K562 (cell line): ENCODE results near the gene CSPG5. TPM values are rescaled to one million over a fixed set of nuclear protein-coding genes. Genes with fewer than 3 reads are reported as not detected.

Experiments used
- CBFA2T2 ChIP-seq: fragments of 450-650 bp; conservative IDR thresholded peaks from 2 replicates; pipeline ENCODE4 v1.6.1; 2017; ENCODE audit warnings: mild to moderate bottlenecking
- CCNT2 ChIP-seq: IDR thresholded peaks from 2 replicates; pipeline ENCODE4 v1.6.1; 2011; ENCODE audit warnings: borderline replicate concordance, low read depth, mild to moderate bottlenecking, moderate library complexity, mixed read lengths, low read length; ENCODE audit not compliant: insufficient read length; ENCODE audit errors: extremely low read depth
- ELK3 ChIP-seq: fragments of 450-650 bp; formaldehyde crosslinking; IDR thresholded peaks from 2 replicates; pipeline ENCODE4 v1.4.0; 2020; ENCODE audit warnings: mild to moderate bottlenecking
- HDAC8 ChIP-seq: fragments of 450-650 bp; IDR thresholded peaks from 2 replicates; pipeline ENCODE4 v1.6.1; 2016; ENCODE audit warnings: mild to moderate bottlenecking, missing genetic modification characterization, moderate library complexity, missing compliant biosample characterization
- HNRNPL ChIP-seq: fragments of 200-400 bp; formaldehyde crosslinking; IDR thresholded peaks from 2 replicates; pipeline ENCODE4 v1.6.1; 2017; ENCODE audit warnings: low read depth, mild to moderate bottlenecking, low read length
- JUNB ChIP-seq: fragments of 450-650 bp; formaldehyde crosslinking; conservative IDR thresholded peaks from 2 replicates; pipeline ENCODE4 v1.4.0; 2020; ENCODE audit warnings: mild to moderate bottlenecking
- MTA2 ChIP-seq: fragments of 450-650 bp; IDR thresholded peaks from 2 replicates; pipeline ENCODE4 v1.6.1; 2016; ENCODE audit warnings: low read depth
- NFIC ChIP-seq: fragments of 450-650 bp; IDR thresholded peaks from 2 replicates; pipeline ENCODE4 v1.6.1; 2017; ENCODE audit warnings: mild to moderate bottlenecking, inconsistent platforms
- PBX2 ChIP-seq, 2 experiments: IDR thresholded peaks in 1 of 2; conservative IDR thresholded peaks in 1 of 2; 2 replicates each; pipeline ENCODE4 v1.6.1; 2016; ENCODE audit warnings: low read depth in 2 of 2, mild to moderate bottlenecking in 1 of 2, missing compliant biosample characterization in 1 of 2, missing genetic modification characterization in 1 of 2, moderate library complexity in 1 of 2
- SIN3A ChIP-seq, 2 experiments: fragments of 150-350 bp in 1 of 2; IDR thresholded peaks; 2 replicates each; pipeline ENCODE4 v1.6.1; 2011 to 2016; ENCODE audit warnings: borderline replicate concordance in 2 of 2, low read depth in 2 of 2, low read length in 2 of 2, mild to moderate bottlenecking in 2 of 2, moderate library complexity in 2 of 2; ENCODE audit not compliant: control insufficient read depth in 1 of 2
- SIX5 ChIP-seq, 2 experiments: IDR thresholded peaks; 2 replicates each; pipeline ENCODE4 v1.6.1; 2011; ENCODE audit warnings: low read length in 2 of 2, borderline replicate concordance in 1 of 2, low read depth in 1 of 2, mild to moderate bottlenecking in 1 of 2, moderate library complexity in 1 of 2; ENCODE audit not compliant: insufficient read depth in 1 of 2
- ZBTB40 ChIP-seq, 2 experiments: fragments of 450-650 bp in 1 of 2; sonication (generic) in 1 of 2; formaldehyde crosslinking in 1 of 2; IDR thresholded peaks; 2 replicates each; pipeline versions ENCODE4 v1.7.1 to v1.9.0; 2016 to 2022; ENCODE audit warnings: inconsistent platforms in 1 of 2, mild to moderate bottlenecking in 1 of 2, missing genetic modification reagents in 1 of 2
- polyA plus RNA-seq, 8 experiments: library from polyadenylated mRNA; depleted of rRNA in 4 of 8; stranded (reverse) in 5 of 8; unstranded in 3 of 8; fragments of >200 nt; fragmentation: Nextera tagmentation in 2 of 8; fragmentation: Illumina TruSeq in 1 of 8; extraction: Ambion mirVana in 2 of 8; extraction: Trizol in 1 of 8; gene quantifications; 2 replicates each; pipeline versions ENCODE4 v1.2.1 to v1.2.3, GENCODE V29; 2011 to 2014; ENCODE audit warnings: inconsistent platforms in 1 of 8, missing spikeins in 1 of 8
- total RNA-seq, 7 experiments: library from RNA; depleted of rRNA in 6 of 7; stranded (reverse); fragments of >200 nt in 6 of 7; fragmentation: Illumina TruSeq in 2 of 7; extraction: Trizol in 2 of 7; gene quantifications; 2 replicates each; pipeline versions ENCODE4 v1.2.1 to v1.2.3, GENCODE V29; 2011 to 2021; ENCODE audit warnings: low replicate concordance in 1 of 7

CSPG5 gene
- total and polyA plus RNA-seq, 9 of the 15 experiments (the other 6 are each of a cell fraction or from before 2014, with no cell fraction given) = 0.06 to 3.3 (median 2.4) TPM

- TF ChIP-seq SIX5 (IDR thresholded peaks at IDR 0.05; ENCODE audit: borderline replicate concordance in 1 of 2, insufficient read depth in 1 of 2, low read depth in 1 of 2, low read length in 2 of 2) (peak; percentile 86 to 90), ZBTB40 (IDR thresholded peaks at IDR 0.05) (peak; percentile 98), ZBTB40 (CRISPR knock-in tag; IDR thresholded peaks at IDR 0.05) (no peak), CCNT2 (peak; percentile 47), HDAC8 (no peak), SIN3A (IDR thresholded peaks at IDR 0.05; ENCODE audit: borderline replicate concordance in 2 of 2, control insufficient read depth in 1 of 2, low read depth in 2 of 2, low read length in 2 of 2) (peak in 1 of 2 experiments; percentile 15; a peak in 2 of 4 replicates), ELK3 (no peak), HNRNPL (0 out of 2 replicates have a peak, but pooled peaks have one; percentile 44), PBX2 (CRISPR knock-in tag; IDR thresholded peaks at IDR 0.05; ENCODE audit: low read depth) (no peak), PBX2 (tag; conservative IDR thresholded peaks at IDR 0.05; ENCODE audit: low read depth) (no peak), JUNB (CRISPR knock-in tag) (no peak), CBFA2T2 (no peak), MTA2 (peak; percentile 5; the same call in 1 of the 2 replicates), NFIC (peak; percentile 41)
Measured at GRCh38 chr3:47513125-47513929, 65.3 kb downstream of the CSPG5 start, which contains the start of gene ELP6 (continued).
